Kidney tubule cell (primary cell): Measurements from ENCODE around the gene TFRC.
"Not testable (repeated sequence)": the region's sequence is repeated elsewhere in the genome, so short reads cannot be mapped to it uniquely, and the experiment has no call there.

Experiments
- DNase-seq: peaks from one replicate; pipeline ENCODE4 v3.0.0-alpha.2; 2018; ENCODE audit warnings: low spot score

The TFRC gene

DNA sequence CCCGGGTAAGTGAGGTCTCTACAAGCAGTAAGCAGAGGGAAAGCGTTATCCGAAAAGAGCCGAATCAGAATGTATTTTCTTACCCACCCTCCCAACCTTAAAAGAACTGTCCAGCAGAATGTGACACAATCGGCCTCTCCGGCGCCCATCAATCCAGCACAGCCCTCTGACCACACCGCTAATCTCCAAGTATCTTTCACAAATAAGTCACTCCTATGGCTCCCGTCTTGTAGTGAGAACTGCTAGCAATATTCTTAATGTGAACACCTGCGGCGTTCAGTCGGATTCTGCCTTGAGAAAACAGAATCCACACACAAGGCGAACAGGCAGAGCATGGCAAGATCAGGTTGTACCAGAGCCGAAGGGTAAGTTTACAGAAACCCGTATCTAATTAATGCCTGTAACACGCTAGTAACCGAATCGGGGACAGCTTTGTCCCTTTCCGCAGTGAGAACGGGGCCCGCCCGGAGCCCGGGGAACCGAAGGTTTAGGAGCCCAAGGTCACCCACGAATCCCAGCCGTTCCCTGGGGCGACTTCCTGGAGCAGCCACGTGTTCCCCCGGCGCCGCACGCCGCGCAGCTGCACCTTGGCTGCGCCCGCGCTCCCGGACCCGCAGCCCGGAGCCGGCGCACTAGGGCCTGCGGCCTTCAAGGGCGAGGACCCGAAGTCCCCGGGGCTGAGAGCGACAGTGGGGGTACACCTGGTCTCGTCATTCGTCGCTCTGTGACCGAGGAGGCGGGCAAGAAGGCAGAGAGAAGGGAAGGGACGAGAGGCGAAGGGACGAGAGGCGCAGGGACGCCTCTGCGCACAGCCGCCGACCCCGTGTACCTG is 672 bp downstream of the TFRC start:
- DNase-seq, result peak; percentile 68

- DNase-seq, result not testable (repeated sequence)
Measured at GRCh38 chr3:196080101-196080846, 1.6 kb downstream of the TFRC start.

DNA sequence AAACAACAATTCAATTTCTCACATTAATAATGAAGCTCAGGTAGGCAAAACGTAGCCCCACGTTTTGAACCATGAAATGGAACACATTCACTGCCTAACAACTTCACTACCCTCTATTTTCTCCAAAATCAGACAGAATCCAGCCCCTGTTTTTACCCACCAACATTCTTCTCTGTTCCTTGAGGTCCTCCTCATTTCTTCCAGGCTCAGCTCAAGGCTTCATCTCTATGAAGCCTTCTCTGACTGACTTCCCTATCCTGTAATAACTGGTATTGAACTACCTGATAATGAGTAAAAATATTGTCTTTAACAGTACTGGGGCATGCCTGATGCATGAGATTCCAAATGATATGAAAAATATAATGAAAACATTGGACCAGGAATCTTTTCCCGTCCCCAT is 2.2 kb downstream of the TFRC start:
- DNase-seq, result no peak

DNA sequence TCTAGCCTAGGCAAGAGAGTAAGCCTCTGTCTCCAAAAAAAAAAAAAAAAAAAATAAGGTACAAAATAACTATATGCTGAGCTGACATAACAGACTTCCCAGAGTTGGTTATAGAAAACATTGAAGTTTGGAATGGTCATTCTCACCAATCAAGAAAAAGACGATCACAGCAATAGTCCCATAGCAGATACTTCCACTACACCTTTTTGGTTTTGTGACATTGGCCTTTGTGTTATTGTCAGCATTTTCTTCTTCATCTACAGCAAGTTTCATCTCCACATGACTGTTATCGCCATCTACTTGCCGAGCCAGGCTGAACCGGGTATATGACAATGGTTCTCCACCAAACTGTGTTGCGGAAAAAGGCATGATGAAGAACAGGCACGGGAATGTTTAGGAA is 6.9 kb downstream of the TFRC start:
- DNase-seq, result no peak

DNA sequence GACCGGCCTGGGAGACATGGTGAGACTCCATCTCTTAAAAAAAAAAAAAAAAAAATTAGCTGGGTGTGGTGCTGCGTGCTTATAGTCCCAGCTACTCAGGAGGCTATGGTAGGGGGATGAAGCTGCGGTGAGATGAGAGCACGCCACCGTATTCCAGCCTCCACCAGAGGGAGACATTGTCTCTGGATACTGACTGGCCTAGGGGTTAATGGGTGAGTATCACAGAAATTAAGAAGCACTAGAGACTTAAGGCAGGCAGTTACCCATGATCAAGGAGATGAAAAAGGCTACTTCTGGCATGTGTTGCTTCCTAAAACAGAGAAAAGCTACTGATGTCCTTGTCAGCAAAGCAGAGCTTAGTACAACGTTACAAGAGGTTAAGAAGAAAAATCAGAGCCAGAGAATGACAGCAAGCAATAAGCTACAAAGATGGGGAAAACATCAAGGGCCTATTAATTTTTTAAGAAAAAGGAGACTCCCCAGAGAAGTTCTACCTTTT is 8.6 kb downstream of the TFRC start:
- DNase-seq, result peak; percentile 58

- DNase-seq, result no peak
Measured at GRCh38 chr3:196072313-196072712, 9.6 kb downstream of the TFRC start.

DNA sequence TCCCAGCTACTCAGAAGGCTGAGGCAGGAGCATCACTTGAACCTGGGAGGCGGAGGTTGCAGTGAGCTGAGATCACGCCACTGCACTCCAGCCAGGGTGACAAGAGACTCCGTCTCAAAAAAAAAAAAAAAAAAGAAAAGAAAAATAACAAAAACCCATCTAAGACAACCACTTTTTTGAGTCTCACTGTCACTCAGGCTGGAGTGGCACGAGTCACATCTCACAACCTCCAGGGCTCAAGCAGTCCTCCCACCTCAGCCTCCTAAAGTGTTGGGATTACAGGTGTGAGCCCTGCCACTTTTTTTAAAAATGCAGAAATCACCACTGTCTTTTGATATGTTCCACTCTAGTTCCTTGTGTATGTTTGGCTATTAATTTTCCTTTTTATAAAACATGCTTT is 13.1 kb downstream of the TFRC start:
- DNase-seq, result not testable (repeated sequence)

DNA sequence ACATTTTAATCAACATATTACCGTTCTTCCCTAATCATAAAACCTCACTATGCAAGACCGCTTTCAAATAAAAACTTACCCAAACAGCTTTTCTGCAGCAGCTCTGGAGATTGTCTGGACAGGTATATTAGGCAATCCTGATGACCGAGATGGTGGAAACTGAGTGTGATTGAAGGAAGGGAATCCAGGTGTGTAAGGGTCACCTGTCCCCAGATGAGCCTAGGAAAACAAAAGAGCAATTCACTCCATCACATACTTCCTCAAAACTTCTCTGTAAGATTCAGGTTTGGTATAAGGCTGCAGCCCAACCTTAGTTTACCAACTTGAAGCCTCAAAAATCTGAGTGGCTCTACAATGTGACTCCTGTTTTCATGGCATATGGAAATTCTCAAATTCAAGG is 14.5 kb downstream of the TFRC start:
- no peak for DNase-seq

DNA sequence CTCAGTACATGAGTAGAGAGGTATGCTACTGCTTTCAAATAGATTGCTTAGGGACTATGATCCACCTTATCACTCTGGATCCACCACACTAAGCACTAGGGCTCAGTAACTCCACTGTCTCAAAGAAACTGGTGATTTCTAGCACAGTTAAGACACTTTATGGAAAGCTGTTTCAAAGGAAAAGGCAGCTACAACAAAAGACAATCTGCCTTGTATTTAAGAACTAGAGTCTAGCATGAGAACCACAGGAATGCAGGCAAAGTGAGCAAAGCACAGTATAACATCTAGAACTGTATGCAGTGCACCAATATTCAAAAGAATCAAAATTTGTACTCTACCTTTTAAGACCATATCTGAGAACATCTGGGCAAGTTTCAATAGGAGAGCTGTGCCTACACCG is 17.9 kb downstream of the TFRC start:
- no peak for DNase-seq

- no peak for DNase-seq
Measured at GRCh38 chr3:196063456-196063855, 18.4 kb downstream of the TFRC start.

GRCh38 chr3:196063049-196063448 is 18.8 kb downstream of the TFRC start:
- no peak for DNase-seq

DNA sequence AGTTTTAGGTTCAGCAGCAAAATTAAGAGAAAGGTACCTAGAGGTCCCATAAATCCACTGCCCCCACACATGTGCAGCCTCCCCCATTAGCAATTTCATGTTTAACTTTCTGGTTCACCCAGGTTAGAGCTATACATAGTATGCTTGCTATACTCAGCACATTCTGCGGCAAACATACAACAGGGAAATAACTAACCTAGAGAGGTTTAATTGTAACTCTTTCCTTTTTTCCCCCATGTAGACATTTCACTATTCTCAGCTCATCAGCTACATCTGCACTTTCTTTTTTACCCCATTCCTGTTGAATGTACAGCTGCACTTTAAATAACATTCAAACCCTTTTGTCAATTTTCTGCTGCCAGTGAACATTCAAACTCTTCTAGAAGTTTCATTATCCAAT is 21.1 kb downstream of the TFRC start:
- DNase-seq, result no peak

GRCh38 chr3:196057760-196058331 is 24.0 kb downstream of the TFRC start:
- DNase-seq, result no peak

DNA sequence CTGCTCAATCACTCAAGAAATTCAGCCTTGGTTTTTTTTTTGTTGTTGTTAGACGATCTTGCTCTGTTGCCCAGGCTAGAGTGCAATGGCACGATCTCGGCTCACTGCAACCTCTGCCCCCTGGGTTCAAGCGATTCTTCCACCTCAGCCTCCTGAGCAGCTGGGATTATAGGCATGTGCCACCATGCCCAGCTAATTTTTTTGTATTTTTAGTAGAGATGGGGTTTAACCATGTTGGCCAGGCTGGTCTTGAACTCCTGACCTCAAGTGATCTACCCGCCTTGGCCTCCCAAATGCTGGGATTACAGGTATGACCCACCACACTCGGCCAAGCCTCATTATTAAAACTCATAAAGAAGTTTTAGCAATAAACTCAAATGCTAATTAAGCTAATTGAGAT is 25.5 kb downstream of the TFRC start:
- DNase-seq, result not testable (repeated sequence)

GRCh38 chr3:196055683-196056270 is 26.1 kb downstream of the TFRC start:
- DNase-seq, result peak; percentile 13

- DNase-seq, result no peak
Measured at GRCh38 chr3:196055240-196055639, 26.6 kb downstream of the TFRC start.

DNA sequence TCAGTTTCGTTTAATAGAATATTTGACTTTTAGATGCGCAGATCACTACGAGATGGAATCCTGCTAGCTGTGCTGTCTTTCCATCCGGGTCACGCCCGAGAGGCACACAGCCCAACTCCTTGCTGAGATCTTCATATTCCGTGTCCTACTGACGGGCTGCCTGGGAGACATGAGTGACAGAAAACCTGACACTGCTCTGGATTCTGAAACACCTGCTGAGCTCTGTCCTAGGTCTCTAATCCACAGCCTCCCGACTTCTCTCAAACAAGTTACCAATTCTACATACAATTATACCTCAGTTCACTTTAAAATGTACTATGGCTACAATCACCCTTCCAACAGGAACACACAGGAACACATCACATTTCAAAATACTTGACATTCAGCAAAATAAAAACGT is 27.2 kb downstream of the TFRC start:
- no peak for DNase-seq

GRCh38 chr3:196053487-196053886 is 28.4 kb downstream of the TFRC start:
- DNase-seq, result no peak

DNA sequence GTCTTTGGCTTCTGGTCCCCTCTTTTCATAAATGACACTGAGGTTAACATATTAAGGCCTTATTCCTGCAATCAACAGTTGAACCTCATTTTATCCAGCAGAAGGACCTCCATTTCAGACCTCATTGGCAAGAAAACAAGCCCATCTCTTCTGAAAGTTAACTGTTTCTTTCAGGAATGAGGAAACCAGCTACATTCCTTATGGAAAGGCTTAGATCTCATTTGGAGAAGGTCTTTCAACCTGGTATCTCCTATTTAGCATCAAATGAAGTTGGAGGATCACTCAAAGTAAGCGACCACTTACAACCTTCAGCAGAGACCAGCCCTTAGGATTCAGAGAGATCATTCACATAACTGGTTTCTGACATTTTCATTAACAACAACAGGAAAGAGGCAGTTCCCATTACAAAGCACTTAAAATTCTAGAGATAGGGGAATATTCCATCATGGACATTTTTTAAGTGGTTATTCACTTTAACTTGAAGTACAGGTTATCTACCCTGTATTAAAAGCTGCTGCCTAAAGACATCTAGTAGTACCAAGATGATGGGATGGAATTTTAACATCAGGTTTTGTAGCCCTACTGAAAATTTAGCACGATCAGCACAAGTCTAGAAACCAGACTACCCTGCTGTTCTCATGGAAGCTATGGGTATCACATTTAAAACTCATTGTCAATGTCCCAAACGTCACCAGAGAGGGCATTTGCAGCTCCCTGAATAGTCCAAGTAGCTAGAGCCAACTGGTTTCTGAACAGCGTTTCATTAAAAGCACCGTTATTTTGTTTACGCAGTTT is 30.4 kb downstream of the TFRC start:
- no peak for DNase-seq

GRCh38 chr3:196050597-196050996 is 31.3 kb downstream of the TFRC start:
- no peak for DNase-seq

- no peak for DNase-seq
Measured at GRCh38 chr3:196049653-196050052, 32.2 kb downstream of the TFRC start.
